ENCODE results near the gene GTPBP1. TPM values are rescaled to one million over a fixed set of nuclear protein-coding genes. Genes with fewer than 3 reads are reported as not detected.

The GTPBP1 gene
- total RNA-seq, 1 donor from 2014 or later = 49.8 TPM

- peak overlapping the region; percentile 95 for H3K4me2 ChIP-seq (ENCODE audit: low read length)
- peaks cover 5% of the 10 kb centered on the region for H3K36me3 Mint-ChIP-seq (ENCODE audit: low read depth, unreplicated experiment)
- H3K4me3 Mint-ChIP-seq (ENCODE audit: unreplicated experiment) = peak overlapping the region; percentile 87
- H2AFZ ChIP-seq (ENCODE audit: low read depth, low read length) = peak overlapping the region; percentile 71
- H3K4me3 ChIP-seq (ENCODE audit: insufficient read depth, low read depth, low read length) = peak overlapping the region; percentile 76
- peak overlapping the region; percentile 64 for H3K27ac ChIP-seq (ENCODE audit: low read depth, low read length)
- H3K36me3 ChIP-seq (ENCODE audit: insufficient read depth, low read length) = peaks cover 5% of the 10 kb centered on the region
- H3K27me3 ChIP-seq (ENCODE audit: insufficient read depth, low read length) = no peaks in the 10 kb centered on the region
- TF ChIP-seq CTCF (IDR thresholded peaks at IDR 0.05; ENCODE audit: insufficient read depth, low read depth, low read length) (no peak), EZH2 (IDR thresholded peaks at IDR 0.05; ENCODE audit: insufficient read depth, low read length) (no peak)
- peaks cover 1% of the 10 kb centered on the region for H3K4me1 Mint-ChIP-seq (ENCODE audit: low read depth, unreplicated experiment)
- H3K79me2 ChIP-seq (ENCODE audit: insufficient read depth, low read length) = peaks cover 17% of the 10 kb centered on the region
- peaks cover 1% of the 10 kb centered on the region for H3K27me3 Mint-ChIP-seq (ENCODE audit: low read depth, unreplicated experiment)
- H3K27ac Mint-ChIP-seq (ENCODE audit: unreplicated experiment) = peak overlapping the region; percentile 54
- no peak for FAIRE-seq
- H3K9me3 ChIP-seq (ENCODE audit: insufficient read depth, low read depth, low read length) = no peaks in the 10 kb centered on the region
- H3K9me3 Mint-ChIP-seq (ENCODE audit: unreplicated experiment) = no peaks in the 10 kb centered on the region
- no peaks in the 10 kb centered on the region for H4K20me1 ChIP-seq (ENCODE audit: insufficient read depth, low read length)
- H3K9ac ChIP-seq (ENCODE audit: low read length) = peak overlapping the region; percentile 79
- no peak for DNase-seq (ENCODE audit: low read depth)
- H3K4me1 ChIP-seq (ENCODE audit: insufficient read depth, low read length) = peaks cover 18% of the 10 kb centered on the region
Observed at GRCh38 chr22:38754751-38755154, 49.0 kb downstream of the GTPBP1 start.

GRCh38 chr22:38755155-38755910 lies 49.6 kb downstream of the GTPBP1 start:
- TF ChIP-seq EZH2 (IDR thresholded peaks at IDR 0.05; ENCODE audit: insufficient read depth, low read length) = no peak
- no peak for TF ChIP-seq CTCF (IDR thresholded peaks at IDR 0.05; ENCODE audit: insufficient read depth, low read depth, low read length)
- Histone ChIP-seq H3K4me2 (ENCODE audit: low read length) (peak overlapping the region; percentile 95), H3K27ac (ENCODE audit: low read depth, low read length) (peak overlapping the region; percentile 64), H3K4me3 (ENCODE audit: insufficient read depth, low read depth, low read length) (peak overlapping the region; percentile 76), H3K9ac (ENCODE audit: low read length) (peak overlapping the region; percentile 79), H3K27me3 (ENCODE audit: insufficient read depth, low read length) (no peaks in the 10 kb centered on the region), H3K9me3 (ENCODE audit: insufficient read depth, low read depth, low read length) (no peaks in the 10 kb centered on the region), H2AFZ (ENCODE audit: low read depth, low read length) (peak overlapping the region; percentile 71), H4K20me1 (ENCODE audit: insufficient read depth, low read length) (no peaks in the 10 kb centered on the region), H3K36me3 (ENCODE audit: insufficient read depth, low read length) (peaks cover 2% of the 10 kb centered on the region), H3K79me2 (ENCODE audit: insufficient read depth, low read length) (peaks cover 17% of the 10 kb centered on the region), H3K4me1 (ENCODE audit: insufficient read depth, low read length) (peaks cover 18% of the 10 kb centered on the region)
- Mint-ChIP-seq H3K4me3 (ENCODE audit: unreplicated experiment) (peak overlapping the region; percentile 87), H3K9me3 (ENCODE audit: unreplicated experiment) (no peaks in the 10 kb centered on the region), H3K36me3 (ENCODE audit: low read depth, unreplicated experiment) (peaks cover 2% of the 10 kb centered on the region), H3K27me3 (ENCODE audit: low read depth, unreplicated experiment) (peaks cover 1% of the 10 kb centered on the region), H3K4me1 (ENCODE audit: low read depth, unreplicated experiment) (peaks cover 2% of the 10 kb centered on the region), H3K27ac (ENCODE audit: unreplicated experiment) (peak overlapping the region; percentile 54)
- DNase-seq (ENCODE audit: low read depth) (peak; percentile 32), FAIRE-seq (no peak)
